ENCODE measurements around the gene S100A3. TPM values are rescaled to one million over a fixed set of nuclear protein-coding genes. Genes with fewer than 3 reads are reported as not detected.

S100A3 gene
- polyA plus RNA-seq, 1 donor from 2014 or later = not detected

DNA sequence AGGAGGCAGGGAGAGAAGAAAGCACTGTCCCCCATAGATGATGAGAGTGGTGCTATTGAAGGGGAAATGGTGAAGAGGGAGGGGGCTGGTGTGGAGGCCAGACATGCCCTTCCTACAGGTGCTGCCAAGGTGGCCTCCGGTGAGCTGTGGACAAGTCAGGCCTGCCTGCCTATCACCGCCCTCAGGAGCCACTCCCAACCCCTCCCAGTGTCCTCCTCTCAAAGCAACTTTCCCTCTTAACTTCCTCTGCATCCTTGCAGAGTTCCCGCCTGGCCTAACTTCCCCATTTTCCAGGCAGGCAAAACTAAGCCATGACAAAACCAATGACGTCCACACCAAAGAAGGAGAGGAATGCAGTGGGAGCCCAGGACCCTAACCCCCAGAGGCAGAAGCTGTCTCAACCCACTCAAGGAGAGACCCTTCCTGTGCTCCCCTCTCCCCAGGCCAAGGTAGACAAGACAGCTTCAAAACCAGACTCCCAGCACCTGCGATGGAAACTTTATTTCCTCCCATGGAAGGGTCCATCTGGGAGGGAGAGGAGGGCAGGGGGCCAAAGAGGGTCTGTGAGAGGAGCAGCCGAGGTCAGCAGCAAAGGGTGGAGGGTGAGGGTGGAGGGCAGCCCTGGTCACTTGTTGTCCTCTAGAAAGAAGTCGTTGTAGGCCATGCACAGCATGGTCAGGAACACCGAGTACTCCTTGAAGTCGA, 12.2 kb downstream of the S100A3 start:
- Mint-ChIP-seq H3K4me1 (peaks cover 37 to 57% (median 49%) of the 10 kb centered on the region in 3 donors), H3K27ac (peak overlapping the region; percentile 59 to 88 (median 82))

DNA sequence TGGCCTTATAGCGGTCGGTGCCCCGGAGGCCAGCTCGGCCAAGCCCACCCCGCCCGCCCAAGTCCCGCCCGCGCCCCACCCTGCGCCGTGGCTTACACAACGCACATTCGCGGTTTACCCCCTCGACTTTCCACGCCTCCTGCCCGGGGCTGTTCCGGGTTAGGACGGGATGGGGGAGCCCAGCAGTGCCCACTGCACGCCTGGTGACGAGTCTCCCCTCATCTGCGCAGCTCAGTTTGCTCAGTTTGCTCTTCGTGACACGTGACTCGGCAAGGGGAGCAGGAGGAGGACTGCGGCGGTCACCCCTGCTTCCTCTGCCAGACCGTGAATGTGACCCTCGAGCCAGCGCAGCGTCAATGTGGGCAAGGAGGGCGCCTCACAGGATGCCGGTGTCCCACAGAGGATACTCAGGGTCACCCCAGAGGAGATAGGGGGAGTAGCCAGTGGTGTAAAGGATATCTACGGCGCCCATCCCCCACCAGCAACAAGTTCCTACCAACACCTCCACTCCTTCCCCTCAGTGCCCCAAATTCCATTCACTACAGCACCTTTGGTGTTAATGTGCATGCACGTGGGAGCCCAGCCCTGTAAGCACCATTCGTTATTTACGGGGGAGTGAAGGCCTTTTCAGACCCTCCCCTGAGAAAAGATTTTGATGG, 12.9 kb downstream of the S100A3 start:
- peak overlapping the region; percentile 82 to 98 (median 88) for H3K27ac Mint-ChIP-seq
- H3K4me3 Mint-ChIP-seq = peak overlapping the region; percentile 95 to 98 (median 96)
- H3K36me3 Mint-ChIP-seq = no peaks in the 10 kb centered on the region
- peaks cover 30 to 52% (median 44%) of the 10 kb centered on the region in 3 donors for H3K4me1 Mint-ChIP-seq
- no peaks in the 10 kb centered on the region for H3K9me3 Mint-ChIP-seq
- H3K27me3 Mint-ChIP-seq = no peaks in the 10 kb centered on the region

More for the DNA sequence above, 12.2 kb downstream of the S100A3 start:
- Mint-ChIP-seq H3K36me3 (no peaks in the 10 kb centered on the region), H3K9me3 (no peaks in the 10 kb centered on the region), H3K27me3 (no peaks in the 10 kb centered on the region), H3K4me3 (peak overlapping the region; percentile 95 to 98 (median 96))

DNA sequence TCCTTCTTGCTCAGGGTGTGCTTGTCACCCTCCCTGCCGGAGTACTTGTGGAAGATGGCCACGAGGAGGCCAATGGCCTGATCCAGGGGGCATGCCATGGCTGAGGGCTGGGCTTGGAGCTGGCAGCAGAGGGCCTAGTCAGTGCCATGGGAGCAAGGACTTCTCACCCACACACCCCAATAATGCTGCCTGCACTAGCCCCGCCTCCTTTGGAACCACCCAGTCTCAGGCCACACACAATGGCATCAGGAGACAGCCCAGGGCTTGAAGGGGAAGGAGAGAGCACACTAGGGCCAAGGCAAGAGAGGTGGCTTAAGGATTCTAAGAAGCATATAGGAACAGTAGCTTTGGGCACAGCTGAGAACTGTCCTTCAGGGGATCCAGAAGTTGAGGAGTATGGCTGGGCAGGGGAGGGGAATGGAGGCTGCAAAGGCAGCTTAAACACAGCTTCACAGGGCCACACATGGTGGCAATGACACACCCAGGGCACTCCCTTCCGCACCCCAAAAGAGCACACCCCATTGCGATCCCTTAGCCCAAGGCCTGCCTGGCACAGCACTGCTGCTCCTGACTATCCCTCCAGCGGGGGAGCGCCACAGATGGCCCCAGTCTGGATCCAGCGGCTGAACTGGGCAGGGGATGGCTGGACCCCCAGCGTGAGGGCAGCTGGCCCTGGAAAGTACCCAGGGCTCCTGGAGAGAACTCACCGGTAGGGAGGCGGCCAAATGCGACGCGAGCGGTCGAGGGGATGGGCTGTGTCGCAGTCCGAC, 13.6 kb downstream of the S100A3 start, which contains the start of gene S100A6:
Gene S100A6 (minus strand): TSS at position 750 of the 770 bp plus-strand sequence. CDS start 652 bp downstream, at position 98.
- H3K4me1 Mint-ChIP-seq = peaks cover 26 to 47% (median 38%) of the 10 kb centered on the region in 3 donors
- H3K9me3 Mint-ChIP-seq = no peaks in the 10 kb centered on the region
- H3K4me3 Mint-ChIP-seq = peak within 1 kb of the TSS; percentile 95 to 98 (median 97)
- H3K27ac Mint-ChIP-seq = peak within 1 kb of the TSS; percentile 82 to 98 (median 88)
- no peaks in the 10 kb centered on the region for H3K27me3 Mint-ChIP-seq
- H3K36me3 Mint-ChIP-seq = no peaks in the 10 kb centered on the region

- H3K4me3 Mint-ChIP-seq = peak overlapping the region; percentile 92 to 97 (median 97)
- H3K9me3 Mint-ChIP-seq = no peaks in the 10 kb centered on the region
- peak overlapping the region in 2 of 3 donors; percentile 81 to 88 for H3K27ac Mint-ChIP-seq
- H3K4me1 Mint-ChIP-seq = peaks cover 22 to 41% (median 35%) of the 10 kb centered on the region in 3 donors
- no peaks in the 10 kb centered on the region for H3K27me3 Mint-ChIP-seq
- H3K36me3 Mint-ChIP-seq = no peaks in the 10 kb centered on the region
Observed at GRCh38 chr1:153534925-153535241, 14.2 kb downstream of the S100A3 start.

DNA sequence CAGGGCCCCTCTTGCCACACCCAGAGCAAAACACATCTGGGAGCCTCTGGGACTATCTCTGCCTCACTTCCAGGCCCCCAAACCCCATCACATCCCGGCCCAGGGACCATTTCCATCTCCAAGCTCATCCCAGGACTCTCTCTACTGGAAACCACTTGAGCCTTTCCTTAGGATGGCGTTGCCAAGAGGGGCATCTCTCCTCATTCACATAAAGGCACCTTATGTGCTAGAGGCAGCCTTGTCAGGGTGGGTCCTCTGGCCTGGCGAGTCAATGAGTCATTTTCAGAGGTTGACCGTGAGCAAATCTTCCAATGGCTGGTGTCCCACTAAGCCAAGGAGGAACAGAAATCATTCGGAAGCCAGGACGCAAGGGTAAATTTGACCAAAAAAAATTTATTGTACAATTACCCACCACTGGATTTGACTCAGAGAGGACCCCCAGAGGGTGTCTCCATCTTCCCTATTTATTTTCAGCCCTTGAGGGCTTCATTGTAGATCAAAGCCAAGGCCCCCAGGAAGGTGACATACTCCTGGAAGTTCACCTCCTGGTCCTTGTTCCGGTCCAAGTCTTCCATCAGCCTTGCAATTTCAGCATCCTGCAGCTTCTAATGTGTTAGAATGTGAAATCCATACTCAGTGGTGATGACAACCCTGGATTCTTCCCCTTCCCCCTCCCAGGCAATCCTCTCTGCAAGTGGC, 14.7 kb downstream of the S100A3 start:
- H3K36me3 Mint-ChIP-seq = no peaks in the 10 kb centered on the region
- H3K4me1 Mint-ChIP-seq = peaks cover 19 to 41% (median 35%) of the 10 kb centered on the region in 3 donors
- peak overlapping the region; percentile 92 to 97 (median 97) for H3K4me3 Mint-ChIP-seq
- no peaks in the 10 kb centered on the region for H3K9me3 Mint-ChIP-seq
- no peaks in the 10 kb centered on the region for H3K27me3 Mint-ChIP-seq
- H3K27ac Mint-ChIP-seq = peak overlapping the region in 2 of 3 donors; percentile 65 to 81

DNA sequence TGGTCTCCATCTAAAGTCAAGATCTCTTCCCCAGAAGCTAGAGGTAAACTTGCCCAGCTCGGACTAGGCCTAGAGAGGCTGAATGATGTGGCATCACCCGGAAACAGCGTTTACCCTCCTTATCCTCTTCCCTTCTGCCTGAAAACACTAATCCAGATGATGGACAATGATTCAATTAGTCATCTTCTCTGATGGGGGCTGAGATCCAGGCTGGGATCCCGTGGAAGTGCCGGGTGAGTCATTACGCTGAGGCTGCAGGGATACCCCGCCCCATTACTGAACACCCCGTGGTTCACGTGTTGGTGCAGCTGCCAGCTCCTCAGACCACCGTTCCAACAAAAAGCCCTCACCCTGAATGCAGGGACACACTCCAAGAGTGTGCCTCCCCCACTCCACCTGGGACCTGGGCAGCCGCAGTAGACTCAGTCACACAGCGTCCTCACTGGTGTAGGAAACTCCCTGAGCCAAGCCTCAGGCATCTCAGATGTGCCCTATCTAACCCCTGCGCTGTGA, 15.3 kb downstream of the S100A3 start:
- Mint-ChIP-seq H3K9me3 (no peaks in the 10 kb centered on the region), H3K36me3 (no peaks in the 10 kb centered on the region), H3K4me1 (peaks cover 17 to 41% (median 35%) of the 10 kb centered on the region in 3 donors), H3K4me3 (peak overlapping the region in 3 of 4 donors; percentile 45 to 97 (median 97)), H3K27me3 (no peaks in the 10 kb centered on the region), H3K27ac (peak overlapping the region in 2 of 3 donors; percentile 31 to 65)

DNA sequence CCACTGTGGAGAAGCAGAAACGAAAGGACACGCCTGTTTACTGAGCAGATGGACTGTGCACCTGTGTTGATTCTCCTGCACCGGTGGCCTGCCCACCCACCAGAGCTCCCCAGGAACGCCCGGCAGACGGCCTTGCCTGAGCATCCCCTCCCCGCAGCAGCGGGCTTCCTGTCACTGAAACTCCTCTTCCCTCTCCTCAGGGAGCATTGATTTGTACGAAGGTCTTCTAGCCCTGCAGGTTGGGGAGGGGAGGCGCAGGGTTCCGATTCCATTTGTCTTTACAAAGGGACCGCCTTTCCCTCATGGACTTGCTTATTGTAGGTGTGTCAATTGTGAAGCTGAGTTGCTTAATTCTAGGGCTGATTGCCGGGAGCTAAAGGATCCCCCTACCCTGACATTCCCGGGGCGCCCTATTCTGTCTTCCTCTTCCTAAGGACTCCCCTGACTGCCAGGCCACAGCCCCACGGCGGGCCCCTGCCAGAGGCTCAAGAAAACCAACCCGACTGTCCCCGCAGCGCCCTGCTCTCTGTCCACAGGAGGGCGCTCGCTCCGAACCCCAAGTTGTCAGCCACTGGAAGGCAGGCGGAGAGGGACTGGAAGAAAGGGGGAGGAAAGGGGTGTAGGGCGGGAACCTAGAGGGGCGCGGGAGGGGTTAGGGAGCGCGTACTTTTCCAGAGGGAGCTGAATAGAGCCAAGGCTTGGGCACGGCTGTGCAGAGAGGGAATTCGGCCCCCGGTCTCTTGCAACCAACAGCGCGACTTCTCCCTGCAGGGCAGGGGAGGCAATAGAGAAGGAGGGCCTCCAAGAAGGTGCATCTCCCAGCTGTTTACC, 16.1 kb downstream of the S100A3 start:
- Mint-ChIP-seq H3K9me3 (no peaks in the 10 kb centered on the region), H3K4me1 (peaks cover 17 to 41% (median 35%) of the 10 kb centered on the region in 3 donors), H3K27me3 (no peaks in the 10 kb centered on the region), H3K36me3 (no peaks in the 10 kb centered on the region), H3K27ac (peak overlapping the region; percentile 31 to 63 (median 40)), H3K4me3 (peak overlapping the region; percentile 46 to 97 (median 70))

- H3K27me3 Mint-ChIP-seq = no peaks in the 10 kb centered on the region
- H3K4me3 Mint-ChIP-seq = peak overlapping the region in 3 of 4 donors; percentile 46 to 97 (median 86)
- peaks cover 17 to 41% (median 33%) of the 10 kb centered on the region in 3 donors for H3K4me1 Mint-ChIP-seq
- H3K27ac Mint-ChIP-seq = peak overlapping the region in 1 of 3 donors; percentile 63
- H3K9me3 Mint-ChIP-seq = no peaks in the 10 kb centered on the region
- peaks cover 1% of the 10 kb centered on the region for H3K36me3 Mint-ChIP-seq
Observed at GRCh38 chr1:153532181-153532580, 16.9 kb downstream of the S100A3 start.

- H3K4me3 Mint-ChIP-seq = peak overlapping the region in 1 of 4 donors; percentile 16
- H3K27me3 Mint-ChIP-seq = no peaks in the 10 kb centered on the region
- H3K9me3 Mint-ChIP-seq = no peaks in the 10 kb centered on the region
- peaks cover 17 to 38% (median 30%) of the 10 kb centered on the region in 3 donors for H3K4me1 Mint-ChIP-seq
- peaks cover 1% of the 10 kb centered on the region for H3K36me3 Mint-ChIP-seq
- peak overlapping the region in 1 of 3 donors; percentile 41 for H3K27ac Mint-ChIP-seq
Observed at GRCh38 chr1:153531638-153532037, 17.4 kb downstream of the S100A3 start.

GRCh38 chr1:153527683-153528040, 21.4 kb downstream of the S100A3 start:
- H3K27me3 Mint-ChIP-seq = peaks cover 1% of the 10 kb centered on the region
- peaks cover 0 to 11% (median 10%) of the 10 kb centered on the region in 3 donors for H3K4me1 Mint-ChIP-seq
- no peaks in the 10 kb centered on the region for H3K9me3 Mint-ChIP-seq
- H3K4me3 Mint-ChIP-seq = no peak overlapping the region
- peaks cover 1% of the 10 kb centered on the region for H3K36me3 Mint-ChIP-seq
- peak overlapping the region in 1 of 3 donors; percentile 57 for H3K27ac Mint-ChIP-seq

DNA sequence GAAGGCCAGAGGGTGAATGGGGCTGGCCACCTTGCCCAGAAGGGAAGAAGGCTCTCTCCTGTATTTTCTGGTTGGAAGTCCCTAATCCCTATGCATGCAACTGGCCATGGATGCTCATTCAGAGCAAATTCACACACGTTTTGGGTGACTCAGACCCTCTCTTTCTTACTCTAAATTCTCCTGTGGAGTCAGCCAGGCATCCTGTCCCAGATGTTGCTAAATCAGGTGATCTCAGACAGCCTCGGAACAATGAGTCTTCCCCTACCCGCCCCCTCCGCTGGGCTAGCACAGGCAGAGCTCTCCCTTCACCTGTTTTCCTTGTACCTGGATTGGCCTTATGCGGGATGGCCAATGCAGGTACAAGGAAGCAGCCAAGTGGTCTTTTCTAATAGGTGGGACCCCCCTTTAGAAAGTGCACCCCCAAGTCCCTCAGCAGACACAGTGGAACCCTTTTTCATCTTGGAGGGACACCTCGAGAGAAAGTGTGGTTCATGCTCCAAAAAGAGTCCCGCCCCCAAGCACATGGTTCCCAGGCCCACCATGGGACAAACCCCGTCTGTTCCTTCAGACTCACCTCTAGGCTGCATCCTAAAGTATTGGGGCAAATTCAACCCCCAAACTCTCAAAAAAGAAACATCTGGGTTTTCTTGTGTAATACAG, 21.9 kb downstream of the S100A3 start:
- Mint-ChIP-seq H3K9me3 (no peaks in the 10 kb centered on the region), H3K36me3 (peaks cover 1% of the 10 kb centered on the region), H3K27ac (peak overlapping the region in 1 of 3 donors; percentile 57), H3K4me1 (peaks cover 0 to 6% (median 4%) of the 10 kb centered on the region in 3 donors), H3K27me3 (peaks cover 3% of the 10 kb centered on the region), H3K4me3 (no peak overlapping the region)

DNA sequence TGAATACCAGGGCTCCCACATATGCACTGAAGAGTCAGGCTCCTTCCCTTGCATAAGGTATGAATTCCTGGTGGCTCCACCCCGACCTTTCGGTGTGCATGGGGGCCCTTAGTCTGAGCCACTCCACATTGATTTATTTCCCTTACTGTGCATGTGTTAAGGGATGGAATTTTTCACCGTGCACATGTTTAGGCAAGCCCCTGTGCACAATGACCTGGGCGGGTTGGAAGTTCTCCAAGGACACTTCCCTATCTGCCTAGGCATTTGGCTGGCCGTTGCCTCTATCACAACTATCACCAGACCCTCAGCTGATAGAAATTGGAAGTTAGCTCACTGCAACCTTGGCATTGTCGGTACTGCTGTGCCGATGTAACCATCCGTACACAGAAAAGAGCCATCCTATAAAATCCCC, 22.9 kb downstream of the S100A3 start:
- Mint-ChIP-seq H3K27ac (no peak overlapping the region), H3K4me3 (no peak overlapping the region)

DNA sequence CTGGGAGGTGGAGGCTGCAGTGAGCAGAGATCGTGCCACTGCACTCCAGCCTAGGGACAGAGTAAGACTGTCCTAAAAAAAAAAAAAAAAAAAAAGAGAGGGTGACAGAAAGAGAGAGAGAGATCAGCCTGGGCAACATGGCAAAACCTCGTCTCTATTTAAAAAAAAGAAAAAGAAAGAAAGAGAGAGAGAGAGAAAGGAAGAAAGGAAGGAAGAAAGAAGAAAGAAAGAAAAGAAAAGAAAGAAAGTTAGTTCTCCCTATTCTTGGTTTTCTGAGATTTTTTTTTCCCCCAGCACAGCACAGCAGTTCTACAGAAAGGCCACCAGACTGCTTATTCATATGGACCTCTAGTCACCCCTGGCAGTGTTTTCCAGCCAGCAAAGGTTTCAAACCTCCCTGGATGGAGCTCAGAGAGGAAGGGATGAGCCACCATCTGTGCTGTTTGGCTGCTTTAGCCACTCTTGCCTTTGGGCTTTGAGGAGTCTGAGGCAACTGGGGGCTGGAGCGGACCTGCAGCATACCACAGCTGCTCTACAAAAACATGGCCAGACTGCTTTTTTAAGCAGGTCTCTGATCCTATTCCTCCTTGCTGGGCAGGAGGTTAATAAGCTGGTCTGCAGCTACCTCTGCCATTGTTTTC, 23.9 kb downstream of the S100A3 start:
- Mint-ChIP-seq H3K4me3 (no peak overlapping the region), H3K4me1 (no peaks in the 10 kb centered on the region), H3K36me3 (peaks cover 1% of the 10 kb centered on the region), H3K27me3 (peaks cover 9% of the 10 kb centered on the region), H3K27ac (no peak overlapping the region), H3K9me3 (no peaks in the 10 kb centered on the region)

More for the DNA sequence above, 22.9 kb downstream of the S100A3 start:
- Mint-ChIP-seq H3K36me3 (peaks cover 1% of the 10 kb centered on the region), H3K9me3 (no peaks in the 10 kb centered on the region), H3K4me1 (peaks cover 0 to 2% (median 2%) of the 10 kb centered on the region in 3 donors), H3K27me3 (peaks cover 4% of the 10 kb centered on the region)
